ENCODE data around the gene PDRG1. TPM values are rescaled to one million over a fixed set of nuclear protein-coding genes. Genes with fewer than 3 reads are reported as not detected.

Gene PDRG1
- total RNA-seq, 1 donor from 2014 or later: 12.2 TPM

GRCh38 chr20:31906001-31906400 is 45.8 kb downstream of the PDRG1 start:
- ATAC-seq: no peak

- no peak for ATAC-seq
Measured at GRCh38 chr20:31903627-31904386, 48.0 kb downstream of the PDRG1 start.

- ATAC-seq: peak; percentile 18
Measured at GRCh38 chr20:31901615-31902014, 50.2 kb downstream of the PDRG1 start.

- ATAC-seq: no peak
Measured at GRCh38 chr20:31897541-31897940, 54.3 kb downstream of the PDRG1 start.

GRCh38 chr20:31896049-31896448 is 55.8 kb downstream of the PDRG1 start:
- no peak for ATAC-seq

GRCh38 chr20:31894980-31895675 is 56.7 kb downstream of the PDRG1 start:
- ATAC-seq: peak; percentile 84

Other genes with a start within 250 kb of the PDRG1 start
- 76.6 TPM for gene BCL2L1, start 229.2 kb downstream of the PDRG1 start, total RNA-seq
- 32.6 TPM for gene TPX2, start 212.8 kb downstream of the PDRG1 start, total RNA-seq
- 0.12 TPM for gene MYLK2, start 132.7 kb downstream of the PDRG1 start, total RNA-seq
- 0.40 TPM for gene FOXS1, start 106.4 kb downstream of the PDRG1 start, total RNA-seq
- 0.64 TPM for gene DUSP15, start 81.5 kb downstream of the PDRG1 start, total RNA-seq
- gene TTLL9, start 81.4 kb downstream of the PDRG1 start, total RNA-seq: 0.16 TPM
- gene XKR7, start 16.1 kb upstream of the PDRG1 start, total RNA-seq: not detected
- 1.2 TPM for gene CCM2L, start 58.4 kb upstream of the PDRG1 start, total RNA-seq
- gene HCK, start 100.2 kb upstream of the PDRG1 start, total RNA-seq: 2.9 TPM
- 42.4 TPM for gene TM9SF4, start 157.7 kb upstream of the PDRG1 start, total RNA-seq